HEK293T (cell line): ENCODE data around the gene ERO1A.
A peak's percentile ranks its signal among the peaks of the same experiment; 100 is the strongest.

Experiments
- CTCF ChIA-PET: fragments of 350-600 bp; formaldehyde crosslinking; extraction: SDS; loops from one replicate; lab custom pipeline; 2021; ENCODE audit warnings: antibody characterized with exemption, inconsistent platforms; lab: Yijun Ruan, JAX
- POLR2A ChIA-PET: fragments of 350-600 bp; formaldehyde crosslinking; extraction: SDS; loops from one replicate; lab custom pipeline; 2020; ENCODE audit warnings: antibody characterized with exemption, inconsistent platforms; lab: Yijun Ruan, JAX
- DNase-seq: peaks from one replicate; pipeline ENCODE4 v3.0.0; 2012; ENCODE audit warnings: mixed read lengths; ENCODE audit errors: extremely low spot score
- ARNT ChIP-seq: fragments of 450-650 bp; IDR thresholded peaks from 2 replicates; pipeline ENCODE4 v1.6.1; 2017; ENCODE audit warnings: mild to moderate bottlenecking
- BHLHE40 ChIP-seq: fragments of 450-650 bp; IDR thresholded peaks from 2 replicates; pipeline ENCODE4 v1.6.1; 2016; ENCODE audit warnings: mild to moderate bottlenecking, moderate library complexity, borderline replicate concordance
- CTBP1 ChIP-seq: fragments of 450-650 bp; IDR thresholded peaks from 2 replicates; pipeline ENCODE4 v1.6.1; 2016; ENCODE audit warnings: borderline replicate concordance
- ELF4 ChIP-seq: fragments of 450-650 bp; IDR thresholded peaks from 2 replicates; pipeline ENCODE4 v1.6.1; 2017; ENCODE audit warnings: antibody characterized with exemption
- FOXA1 ChIP-seq: fragments of 450-650 bp; IDR thresholded peaks from 2 replicates; pipeline ENCODE4 v1.6.1; 2016; ENCODE audit warnings: mild to moderate bottlenecking
- FOXK2 ChIP-seq: fragments of 450-650 bp; IDR thresholded peaks from 2 replicates; pipeline ENCODE4 v1.6.1; 2016; ENCODE audit warnings: mild to moderate bottlenecking
- FOXM1 ChIP-seq: fragments of 450-650 bp; IDR thresholded peaks from 2 replicates; pipeline ENCODE4 v1.6.1; 2017; ENCODE audit warnings: mild to moderate bottlenecking, borderline replicate concordance
- HDGF ChIP-seq: fragments of 450-650 bp; IDR thresholded peaks from 2 replicates; pipeline ENCODE4 v1.6.1; 2017; ENCODE audit warnings: antibody characterized with exemption, borderline replicate concordance
- L3MBTL2 ChIP-seq: fragments of 450-650 bp; conservative IDR thresholded peaks from 2 replicates; pipeline ENCODE4 v1.6.1; 2016; ENCODE audit warnings: mild to moderate bottlenecking
- LEF1 ChIP-seq: fragments of 450-650 bp; IDR thresholded peaks from 2 replicates; pipeline ENCODE4 v1.6.1; 2017; ENCODE audit warnings: mild to moderate bottlenecking, borderline replicate concordance
- NFRKB ChIP-seq: fragments of 450-650 bp; IDR thresholded peaks from 2 replicates; pipeline ENCODE4 v1.6.1; 2016; ENCODE audit warnings: mild to moderate bottlenecking, moderate library complexity
- SP1 ChIP-seq: fragments of 450-650 bp; IDR thresholded peaks from 2 replicates; pipeline ENCODE4 v1.6.1; 2017
- SUZ12 ChIP-seq: fragments of 450-650 bp; IDR thresholded peaks from 2 replicates; pipeline ENCODE4 v1.6.1; 2016; ENCODE audit warnings: mild to moderate bottlenecking
- TARDBP ChIP-seq: fragments of 450-650 bp; IDR thresholded peaks from 2 replicates; pipeline ENCODE4 v1.6.1; 2016
- ZNF384 ChIP-seq: fragments of 450-650 bp; IDR thresholded peaks from 2 replicates; pipeline ENCODE4 v1.6.1; 2016
- TF ChIP-seq, protein P1 (sequence below): fragments of 450-650 bp; IDR thresholded peaks from 2 replicates; pipeline ENCODE4 v1.6.1; 2016

ERO1A gene, protein sequence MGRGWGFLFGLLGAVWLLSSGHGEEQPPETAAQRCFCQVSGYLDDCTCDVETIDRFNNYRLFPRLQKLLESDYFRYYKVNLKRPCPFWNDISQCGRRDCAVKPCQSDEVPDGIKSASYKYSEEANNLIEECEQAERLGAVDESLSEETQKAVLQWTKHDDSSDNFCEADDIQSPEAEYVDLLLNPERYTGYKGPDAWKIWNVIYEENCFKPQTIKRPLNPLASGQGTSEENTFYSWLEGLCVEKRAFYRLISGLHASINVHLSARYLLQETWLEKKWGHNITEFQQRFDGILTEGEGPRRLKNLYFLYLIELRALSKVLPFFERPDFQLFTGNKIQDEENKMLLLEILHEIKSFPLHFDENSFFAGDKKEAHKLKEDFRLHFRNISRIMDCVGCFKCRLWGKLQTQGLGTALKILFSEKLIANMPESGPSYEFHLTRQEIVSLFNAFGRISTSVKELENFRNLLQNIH

DNA sequence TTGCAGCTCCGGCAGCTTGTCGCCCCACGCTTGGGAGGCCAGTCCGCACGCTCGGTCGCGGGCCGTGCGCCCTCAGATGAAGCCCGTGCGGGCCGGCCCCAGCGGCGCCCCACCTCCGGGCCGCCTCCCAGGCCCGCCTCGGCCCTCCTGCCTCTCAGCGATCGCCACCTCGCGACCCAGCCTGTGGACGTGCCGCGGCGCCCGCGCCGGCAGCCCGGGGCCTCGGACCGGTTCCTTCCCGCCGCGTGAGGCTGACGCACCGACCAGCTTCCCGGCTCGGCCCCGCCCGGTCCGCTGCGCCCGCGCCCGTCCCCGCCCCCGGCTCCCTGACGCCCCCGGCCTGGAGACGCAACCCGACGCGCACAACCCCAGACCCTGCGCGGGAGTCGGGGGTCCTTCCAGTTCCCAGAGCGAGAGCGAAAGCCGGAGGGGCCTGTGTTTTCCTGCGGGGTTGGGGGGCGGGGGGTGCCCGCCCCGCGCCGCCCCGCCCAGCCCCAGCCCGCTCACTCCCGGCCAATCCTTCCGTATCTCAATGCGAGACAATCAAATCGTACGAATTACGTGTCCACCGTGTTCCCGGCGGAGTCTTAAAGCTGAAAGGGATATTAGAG lies at the start of gene ERO1A:
TSS of gene ERO1A (minus strand) at position 78 of the 611 bp plus-strand sequence. CDS start at position 1, 77 bp downstream.
- TF ChIP-seq LEF1 (0 out of 2 replicates have a peak, but pooled peaks have one; percentile 38), HDGF (no peak), FOXM1 (peak; percentile 36; the same call in 1 of the 2 replicates), TARDBP (no peak)
- ChIA-PET POLR2A (interaction anchor here (0.6 to 2.2 kb wide), 9 partner anchors 9 to 95 kb away, joined by 3 to 6 read pairs (median 3); partner anchors contain the start of gene PSMC6), CTCF (no interaction called here)
- peak; percentile 63 for DNase-seq

DNA sequence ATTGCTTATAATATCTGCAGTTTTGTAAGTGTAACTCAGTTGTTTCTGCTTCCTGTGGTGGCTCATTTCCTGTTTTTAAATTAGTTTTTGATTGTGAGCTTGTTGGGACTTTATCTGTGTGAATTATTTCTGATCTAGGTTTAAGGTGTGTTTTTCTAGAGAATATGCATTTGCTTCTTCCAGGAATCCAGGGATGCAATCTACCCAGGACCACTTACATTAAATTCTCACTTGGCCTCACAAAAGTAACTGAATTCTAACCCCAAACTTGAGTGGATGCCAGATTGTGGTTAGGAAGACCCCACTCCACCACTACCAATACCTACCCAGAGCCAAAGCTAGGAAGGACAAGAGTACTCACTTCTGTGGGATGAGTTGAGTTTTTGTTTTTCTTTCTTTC lies 46.5 kb upstream of the ERO1A start:
- ChIA-PET CTCF (interaction anchor here (0.6 kb wide), 1 partner anchor 1035 kb away, joined by 3 read pairs; no protein-coding TSS in a partner anchor), POLR2A (no interaction called here)
- TF ChIP-seq ARNT = no peak
- no peak for TF ChIP-seq ZNF384
- TF ChIP-seq SP1 = no peak
- no peak for TF ChIP-seq NFRKB
- TF ChIP-seq HDGF = no peak
- no peak for TF ChIP-seq CTBP1
- TF ChIP-seq L3MBTL2 = no peak
- TF ChIP-seq FOXK2 = no peak
- TF ChIP-seq FOXA1 = no peak
- TF ChIP-seq, protein P1, sequence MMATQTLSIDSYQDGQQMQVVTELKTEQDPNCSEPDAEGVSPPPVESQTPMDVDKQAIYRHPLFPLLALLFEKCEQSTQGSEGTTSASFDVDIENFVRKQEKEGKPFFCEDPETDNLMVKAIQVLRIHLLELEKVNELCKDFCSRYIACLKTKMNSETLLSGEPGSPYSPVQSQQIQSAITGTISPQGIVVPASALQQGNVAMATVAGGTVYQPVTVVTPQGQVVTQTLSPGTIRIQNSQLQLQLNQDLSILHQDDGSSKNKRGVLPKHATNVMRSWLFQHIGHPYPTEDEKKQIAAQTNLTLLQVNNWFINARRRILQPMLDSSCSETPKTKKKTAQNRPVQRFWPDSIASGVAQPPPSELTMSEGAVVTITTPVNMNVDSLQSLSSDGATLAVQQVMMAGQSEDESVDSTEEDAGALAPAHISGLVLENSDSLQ = no peak
- no peak for TF ChIP-seq FOXM1
- no peak for DNase-seq

DNA sequence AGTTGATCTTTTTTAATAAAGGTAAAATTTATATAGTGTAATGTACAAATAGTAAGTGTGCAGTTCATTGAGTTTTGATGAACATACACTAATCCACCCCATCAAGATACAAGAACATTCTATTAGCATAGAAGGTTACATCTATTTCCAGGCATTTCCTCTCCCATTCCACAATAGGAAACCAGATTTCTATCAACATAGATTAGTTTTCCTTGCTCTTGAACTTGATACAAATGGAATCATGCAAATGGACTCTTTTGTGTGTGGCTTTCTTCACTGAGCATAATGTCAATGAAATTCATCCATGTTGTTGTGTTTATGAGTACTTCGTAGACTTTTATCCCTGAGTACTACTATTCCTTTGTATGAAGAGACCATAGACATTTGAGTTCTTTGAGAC lies 45.4 kb upstream of the ERO1A start:
- CTCF ChIA-PET = no interaction called here
- POLR2A ChIA-PET = no interaction called here
- TF ChIP-seq BHLHE40 = no peak
- no peak for TF ChIP-seq ZNF384
- TF ChIP-seq LEF1 = no peak
- no peak for TF ChIP-seq FOXA1
- TF ChIP-seq L3MBTL2 = no peak
- TF ChIP-seq SUZ12 = no peak

DNA sequence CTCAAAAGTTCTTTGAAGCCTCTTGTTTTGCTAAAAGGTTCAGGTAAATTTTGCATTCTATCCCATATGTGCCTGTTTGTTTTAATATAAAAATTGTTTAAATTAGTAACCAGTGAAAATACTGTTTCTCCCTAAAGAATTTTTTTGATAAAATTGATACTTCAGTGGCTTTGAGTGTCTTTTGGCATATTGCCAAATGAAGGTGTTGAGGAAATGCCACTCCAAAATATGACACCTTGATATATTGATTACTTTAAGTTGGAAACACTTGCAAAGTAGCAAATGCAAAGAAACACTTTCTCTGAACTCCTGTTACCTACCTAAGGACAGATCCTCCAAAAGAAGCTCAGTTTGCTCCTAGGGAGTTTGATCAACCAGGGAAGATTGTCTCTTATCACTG lies 43.1 kb upstream of the ERO1A start:
- CTCF ChIA-PET = interaction anchor here (0.6 kb wide), 1 partner anchor 440 kb away, joined by 4 read pairs; no protein-coding TSS in a partner anchor
- no peak for DNase-seq
- POLR2A ChIA-PET = no interaction called here
- TF ChIP-seq SP1 = no peak
- TF ChIP-seq SUZ12 = no peak
- TF ChIP-seq ELF4 = no peak
- TF ChIP-seq HDGF = no peak
- TF ChIP-seq FOXK2 = no peak
- TF ChIP-seq L3MBTL2 = no peak
- no peak for TF ChIP-seq ARNT
- TF ChIP-seq BHLHE40 = no peak
- TF ChIP-seq, protein P1 = no peak
- TF ChIP-seq TARDBP = no peak
- no peak for TF ChIP-seq ZNF384
- no peak for TF ChIP-seq NFRKB
- TF ChIP-seq CTBP1 = no peak
- TF ChIP-seq FOXA1 = no peak
- no peak for TF ChIP-seq LEF1
- no peak for TF ChIP-seq FOXM1

More for the DNA sequence above, 45.4 kb upstream of the ERO1A start:
- DNase-seq = no peak

DNA sequence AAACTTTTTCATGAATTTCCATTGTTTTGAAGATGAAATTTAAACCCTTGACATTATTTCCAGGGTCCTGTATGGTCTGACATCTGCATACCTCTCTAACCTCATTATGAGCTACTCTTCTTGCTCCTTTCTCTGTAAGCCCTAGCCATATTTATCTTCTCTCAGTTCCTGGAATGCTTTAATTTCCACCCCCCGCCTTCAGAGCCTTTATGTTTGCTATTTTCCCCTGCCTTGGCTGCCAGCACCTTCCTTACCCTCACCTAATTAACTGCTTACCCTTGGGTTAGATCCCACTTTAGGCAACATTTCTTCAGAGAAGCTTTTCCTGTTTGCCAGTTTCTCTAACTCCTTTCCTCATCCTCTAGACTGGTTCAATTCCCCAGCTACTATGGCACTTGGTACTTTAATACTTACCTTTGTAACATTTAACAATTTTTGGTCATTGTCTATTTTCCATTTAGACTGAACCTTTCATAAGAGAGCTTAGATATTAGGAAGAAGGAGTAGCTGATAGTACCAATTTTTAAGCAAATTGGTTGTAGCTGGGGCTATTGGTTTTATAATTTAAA lies 40.6 kb upstream of the ERO1A start:
- DNase-seq = no peak
- ChIA-PET CTCF (interaction anchor here (0.7 kb wide), 2 partner anchors 10 to 343 kb away, joined by 3 read pairs; no protein-coding TSS in a partner anchor), POLR2A (no interaction called here)
- TF ChIP-seq ZNF384 (no peak), TARDBP (no peak), SUZ12 (no peak), ARNT (no peak), CTBP1 (no peak), BHLHE40 (no peak), ELF4 (no peak), LEF1 (no peak), FOXK2 (no peak), NFRKB (no peak), HDGF (no peak), SP1 (no peak), L3MBTL2 (no peak), FOXA1 (no peak), FOXM1 (no peak)
- TF ChIP-seq, protein P1 = no peak
